ENCODE results near the gene APPBP2.
"Not testable (repeated sequence)": the region's sequence is repeated elsewhere in the genome, so short reads cannot be mapped to it uniquely, and the experiment has no call there.

Gene APPBP2

DNA sequence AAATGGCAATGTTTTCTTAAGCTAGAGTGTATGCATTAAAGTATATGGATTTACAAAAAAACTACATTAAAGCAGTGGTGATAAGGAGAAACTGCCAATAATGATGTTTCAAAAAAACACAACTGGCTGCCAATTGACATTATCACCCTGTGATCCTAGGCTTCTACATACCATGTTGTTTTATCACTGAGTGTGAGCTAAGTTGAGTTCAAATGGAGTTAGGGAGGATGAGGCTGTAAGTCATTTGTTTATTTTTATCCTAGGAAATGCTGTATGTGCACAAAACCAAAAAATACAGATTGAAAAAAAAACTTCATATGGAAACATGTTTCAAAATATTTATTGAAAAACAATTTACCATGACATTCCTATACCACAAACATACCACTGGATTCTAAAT lies 80.9 kb downstream of the APPBP2 start:
- no peak overlapping the region for H3K27ac ChIP-seq
- TF ChIP-seq, protein P1, sequence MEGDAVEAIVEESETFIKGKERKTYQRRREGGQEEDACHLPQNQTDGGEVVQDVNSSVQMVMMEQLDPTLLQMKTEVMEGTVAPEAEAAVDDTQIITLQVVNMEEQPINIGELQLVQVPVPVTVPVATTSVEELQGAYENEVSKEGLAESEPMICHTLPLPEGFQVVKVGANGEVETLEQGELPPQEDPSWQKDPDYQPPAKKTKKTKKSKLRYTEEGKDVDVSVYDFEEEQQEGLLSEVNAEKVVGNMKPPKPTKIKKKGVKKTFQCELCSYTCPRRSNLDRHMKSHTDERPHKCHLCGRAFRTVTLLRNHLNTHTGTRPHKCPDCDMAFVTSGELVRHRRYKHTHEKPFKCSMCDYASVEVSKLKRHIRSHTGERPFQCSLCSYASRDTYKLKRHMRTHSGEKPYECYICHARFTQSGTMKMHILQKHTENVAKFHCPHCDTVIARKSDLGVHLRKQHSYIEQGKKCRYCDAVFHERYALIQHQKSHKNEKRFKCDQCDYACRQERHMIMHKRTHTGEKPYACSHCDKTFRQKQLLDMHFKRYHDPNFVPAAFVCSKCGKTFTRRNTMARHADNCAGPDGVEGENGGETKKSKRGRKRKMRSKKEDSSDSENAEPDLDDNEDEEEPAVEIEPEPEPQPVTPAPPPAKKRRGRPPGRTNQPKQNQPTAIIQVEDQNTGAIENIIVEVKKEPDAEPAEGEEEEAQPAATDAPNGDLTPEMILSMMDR (conservative IDR thresholded peaks at IDR 0.05) = no peak

DNA sequence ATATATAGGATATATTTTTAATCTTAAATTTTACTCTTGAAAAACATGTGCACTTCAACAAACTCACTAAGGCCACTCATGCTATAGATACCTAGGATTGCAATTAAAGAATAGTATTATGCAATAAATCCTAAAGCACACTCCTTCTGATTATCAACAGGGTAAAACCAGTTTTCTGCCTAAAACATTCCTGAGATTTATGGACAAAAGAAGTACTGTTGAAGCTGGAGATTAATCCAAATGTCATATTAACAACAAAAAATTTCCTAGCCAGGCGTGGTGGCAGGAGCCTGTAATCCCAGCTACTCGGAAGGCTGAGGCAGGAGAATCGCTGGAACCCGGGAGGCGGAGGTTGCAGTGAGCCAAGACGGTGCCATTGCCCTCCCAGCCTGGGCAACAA lies 82.3 kb downstream of the APPBP2 start:
- no peak overlapping the region for H3K27ac ChIP-seq
- TF ChIP-seq, protein P1 (conservative IDR thresholded peaks at IDR 0.05) = no peak

DNA sequence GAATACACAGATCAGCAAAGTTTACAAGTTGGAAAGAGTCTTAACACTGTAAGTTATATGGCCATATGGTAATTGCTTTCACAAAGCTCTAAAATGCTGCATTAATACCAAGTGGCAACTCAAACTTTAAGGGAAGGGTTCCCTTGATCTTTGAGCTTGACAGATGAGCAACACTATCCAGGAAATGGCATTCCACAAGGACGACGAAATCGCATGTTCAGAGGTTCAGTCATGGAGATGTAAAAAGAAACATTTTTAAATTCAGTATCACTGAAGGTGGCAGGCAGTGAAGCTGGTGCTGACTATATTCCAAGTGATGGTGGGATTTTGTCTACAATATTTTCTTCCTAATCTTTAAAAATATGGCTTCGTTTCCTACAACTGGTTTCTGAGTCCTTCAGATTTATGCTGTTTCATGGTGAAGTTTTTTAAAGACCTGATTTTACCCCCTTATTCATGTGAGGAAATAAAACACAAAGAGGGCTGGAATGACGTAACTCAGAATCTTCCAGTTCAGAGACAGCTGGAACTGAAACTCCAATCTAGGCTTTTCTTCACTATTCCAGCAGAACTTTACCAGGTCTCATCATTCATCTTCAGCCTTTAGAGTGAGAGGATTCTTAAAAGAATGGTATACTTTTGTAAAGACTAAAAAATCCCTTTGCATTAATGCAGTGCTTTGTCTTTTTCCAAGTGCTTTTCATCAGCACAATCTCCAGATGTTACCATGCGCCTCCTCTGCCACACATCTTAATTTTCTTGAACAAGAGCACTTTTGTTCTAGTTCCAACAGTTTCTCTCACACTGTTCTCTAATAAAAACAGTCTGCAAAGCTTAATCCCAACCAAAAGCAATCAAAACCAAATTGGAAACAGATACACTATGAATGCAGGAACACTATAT lies 83.5 kb downstream of the APPBP2 start:
- H3K27ac ChIP-seq = no peak overlapping the region
- TF ChIP-seq, protein P1 (conservative IDR thresholded peaks at IDR 0.05) = no peak

DNA sequence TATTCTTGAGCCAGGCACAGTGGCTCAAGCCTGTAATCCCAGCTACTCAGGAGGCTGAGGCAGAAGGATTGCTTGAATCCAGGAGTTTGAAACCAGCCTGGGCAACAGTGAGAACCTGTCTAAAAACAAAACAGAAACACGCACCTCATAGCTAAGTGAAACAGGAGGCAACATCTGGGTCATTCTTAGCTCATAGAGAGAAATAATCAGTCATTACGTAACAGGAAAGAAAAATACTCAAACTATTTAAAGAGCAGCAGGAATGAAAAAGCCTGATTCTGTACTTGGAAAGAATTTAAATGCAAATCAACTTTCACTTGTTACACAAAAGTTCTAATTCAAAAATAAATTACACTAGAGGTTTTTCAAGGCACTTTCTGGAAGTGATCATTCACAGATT lies 86.5 kb downstream of the APPBP2 start:
- TF ChIP-seq, protein P1 (conservative IDR thresholded peaks at IDR 0.05) = no peak
- no peak overlapping the region for H3K27ac ChIP-seq

DNA sequence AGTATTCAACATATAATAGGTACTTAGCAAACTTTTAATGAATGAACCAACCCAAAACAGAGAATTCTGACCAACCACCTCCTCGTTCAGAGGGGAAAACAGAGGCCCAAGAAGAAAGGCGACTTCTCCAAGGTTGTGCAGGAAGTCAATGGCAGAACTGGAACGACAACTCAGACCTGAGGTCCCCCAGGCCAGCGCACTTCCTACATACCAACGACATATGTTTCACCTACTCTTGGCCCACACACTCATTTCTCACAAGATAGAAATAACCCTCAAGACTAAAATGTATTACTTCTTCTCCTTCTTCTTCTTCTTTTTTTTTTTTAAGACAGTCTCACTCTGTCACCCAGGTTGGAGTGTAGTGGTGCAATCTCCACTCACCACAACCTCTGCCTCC lies 89.4 kb downstream of the APPBP2 start:
- TF ChIP-seq, protein P1 (conservative IDR thresholded peaks at IDR 0.05) = no peak
- H3K27ac ChIP-seq = no peak overlapping the region

DNA sequence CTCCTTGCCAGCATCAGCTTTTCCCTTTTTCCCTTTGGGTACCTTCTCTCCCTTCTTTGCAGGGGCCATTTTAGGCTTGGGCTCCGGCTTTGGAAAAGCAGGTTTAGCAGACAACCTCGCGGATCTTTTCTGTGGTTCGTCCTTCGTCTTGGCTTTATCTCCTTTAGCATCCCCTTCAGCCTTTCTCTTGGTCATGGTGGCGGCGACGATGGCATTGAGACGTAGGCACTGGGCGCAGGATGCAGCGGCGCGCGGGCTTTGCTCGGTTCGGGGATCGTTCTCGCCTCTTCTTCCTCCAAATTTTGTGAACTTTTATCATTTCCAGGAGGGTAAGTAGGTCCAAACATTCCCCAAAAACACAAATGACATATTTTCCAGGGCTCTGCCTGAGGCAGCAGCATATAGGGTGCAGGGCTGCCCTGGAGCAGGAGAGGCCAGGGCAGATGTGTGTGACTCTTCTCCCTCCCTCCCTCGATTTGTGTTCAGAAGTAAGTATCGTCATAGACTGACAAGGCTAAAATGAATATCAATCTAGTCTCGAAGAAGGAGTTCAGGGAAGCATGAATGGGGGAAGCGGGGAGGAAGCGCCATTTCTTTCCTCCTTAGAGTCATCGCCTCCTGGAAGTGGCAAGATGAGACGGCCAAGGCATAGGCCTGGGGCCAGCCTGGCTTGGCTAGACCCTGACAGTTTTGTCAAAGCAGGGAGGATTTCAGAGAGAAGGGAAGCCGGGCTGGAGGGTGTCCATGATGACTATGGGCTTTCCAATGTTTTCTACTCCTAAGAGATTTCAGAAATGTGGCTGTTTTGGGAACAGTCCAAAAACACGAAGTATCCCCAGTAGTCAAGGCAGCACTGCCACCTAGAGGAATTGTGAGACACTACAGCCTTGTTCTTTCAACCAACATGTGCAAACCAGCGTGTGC lies 90.5 kb downstream of the APPBP2 start:
- H3K27ac ChIP-seq = no peak overlapping the region
- TF ChIP-seq, protein P1 (conservative IDR thresholded peaks at IDR 0.05) = peak; percentile 90

DNA sequence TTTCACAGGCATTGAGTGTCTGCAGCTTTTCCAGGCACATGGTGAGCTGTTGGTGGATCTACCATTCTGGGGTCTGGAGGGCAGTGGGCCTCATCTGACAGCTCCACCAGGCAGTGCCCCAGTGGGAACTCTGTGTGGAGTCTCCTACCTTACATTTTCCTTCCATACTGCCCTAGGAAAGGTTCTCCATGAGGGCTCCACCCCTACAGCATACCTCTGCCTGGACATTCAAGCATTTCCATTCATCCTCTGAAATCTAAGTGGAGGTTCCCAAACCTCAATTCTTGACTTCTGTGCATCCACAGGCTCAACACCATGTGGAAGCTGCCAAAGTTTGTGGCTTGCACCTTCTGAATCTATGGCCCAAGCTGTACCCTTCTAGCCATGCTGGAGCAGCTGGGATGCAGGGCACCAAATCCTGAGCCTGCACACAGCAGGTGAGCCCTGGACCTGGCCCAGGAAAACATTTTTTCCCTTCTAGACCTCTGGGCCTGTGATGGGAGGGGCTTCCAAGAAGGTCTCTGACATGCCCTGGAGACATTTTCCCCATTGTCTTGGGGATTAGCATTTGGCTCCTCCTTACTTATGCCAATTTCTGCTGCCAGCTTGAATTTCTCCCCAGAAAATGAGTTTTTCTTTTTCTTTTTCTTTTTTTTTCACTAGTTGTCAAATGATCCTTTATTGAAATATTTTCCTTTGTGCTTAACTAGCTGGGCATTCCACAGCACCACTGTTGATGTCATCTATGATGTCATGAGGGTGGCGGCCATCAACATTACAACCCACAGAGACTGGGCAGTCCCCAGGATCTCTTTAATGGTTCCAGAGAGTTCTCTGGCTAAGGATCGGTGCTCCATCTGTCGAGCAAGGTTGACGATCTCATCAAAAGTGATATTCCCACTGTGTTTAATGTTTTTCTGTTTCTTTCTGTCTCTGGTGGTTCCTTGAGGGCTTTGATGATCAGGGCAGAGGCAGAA lies 92.7 kb downstream of the APPBP2 start:
- not testable (repeated sequence) for H3K27ac ChIP-seq

DNA sequence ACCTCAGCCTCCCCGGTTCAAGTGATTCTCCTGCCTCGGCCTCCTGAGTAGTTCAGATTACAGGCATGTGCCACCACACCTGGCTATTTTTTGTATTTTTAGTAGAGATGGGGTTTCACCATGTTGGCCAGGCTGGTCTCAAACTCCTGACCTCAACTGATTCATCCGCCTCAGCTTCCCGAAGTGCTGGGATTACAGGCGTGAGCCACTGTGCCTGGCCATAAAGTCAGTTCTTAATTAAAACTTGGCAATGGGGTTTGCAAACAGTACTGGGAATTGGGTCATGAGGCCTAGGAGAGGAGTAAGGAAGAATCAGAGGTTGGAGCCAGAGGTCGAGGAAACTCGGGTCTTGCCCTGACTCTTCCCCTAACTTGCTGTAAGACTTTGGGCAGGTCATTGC lies 95.5 kb downstream of the APPBP2 start:
- not testable (repeated sequence) for H3K27ac ChIP-seq

DNA sequence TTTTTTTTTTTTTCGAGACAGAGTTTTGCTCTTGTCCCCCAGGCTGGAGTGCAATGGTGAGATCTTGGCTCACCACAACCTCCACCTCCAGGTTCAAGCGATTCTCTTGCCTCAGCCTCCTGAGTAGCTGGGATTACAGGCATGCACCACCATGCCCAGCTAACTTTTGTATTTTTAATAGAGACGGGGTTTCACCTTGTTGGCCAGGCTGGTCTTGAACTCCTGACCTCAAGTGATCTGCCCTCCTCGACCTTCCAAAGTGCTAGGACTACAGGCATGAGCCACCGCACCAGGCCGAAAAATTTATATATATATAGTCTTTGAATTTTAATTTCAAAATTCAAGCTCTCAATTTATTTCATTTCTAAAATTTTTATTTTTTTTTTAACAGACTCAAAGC lies 97.6 kb downstream of the APPBP2 start:
- H3K27ac ChIP-seq = not testable (repeated sequence)
